IPS-NIHi7 (cell line): ENCODE measurements around the gene SH3PXD2A.
"Not testable (repeated sequence)": the region's sequence is repeated elsewhere in the genome, so short reads cannot be mapped to it uniquely, and the experiment has no call there.

ENCODE experiments used
- DNase-seq: peaks from one replicate; pipeline ENCODE4 v3.0.0; 2012; ENCODE audit warnings: mixed read lengths; ENCODE audit errors: extremely low spot score

Gene SH3PXD2A

DNA sequence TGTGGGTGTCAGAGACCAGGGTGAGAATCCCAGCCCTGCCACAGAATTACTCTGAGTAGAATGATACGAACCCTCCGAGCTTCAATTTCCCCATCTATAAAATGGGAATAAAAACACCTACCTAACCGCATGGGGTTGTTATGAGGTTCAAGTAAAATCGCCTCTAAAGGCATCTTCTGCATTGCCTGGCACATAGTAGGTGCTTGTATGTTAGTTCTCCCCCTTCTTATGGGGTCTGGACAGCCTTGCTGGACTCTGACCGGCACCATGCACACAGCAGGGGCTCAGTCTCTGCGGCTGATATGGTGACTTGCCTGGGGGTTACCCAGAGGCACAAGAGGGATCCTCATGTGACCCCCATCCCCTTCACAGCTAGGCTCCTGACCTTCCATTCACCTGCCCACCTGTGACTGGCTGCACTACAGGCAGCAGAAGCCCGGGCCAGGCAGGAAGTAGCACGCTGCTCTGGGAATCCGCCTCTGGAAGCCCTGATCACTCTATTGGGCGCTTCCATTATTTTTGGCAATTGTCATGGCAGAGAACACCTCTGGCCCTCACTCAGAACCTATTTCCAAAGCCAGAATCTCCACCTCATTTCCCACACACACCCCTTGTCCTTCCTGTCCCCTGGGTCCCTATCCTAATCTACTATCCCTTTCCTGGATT lies 6.0 kb downstream of the SH3PXD2A start:
- no peak for DNase-seq

DNA sequence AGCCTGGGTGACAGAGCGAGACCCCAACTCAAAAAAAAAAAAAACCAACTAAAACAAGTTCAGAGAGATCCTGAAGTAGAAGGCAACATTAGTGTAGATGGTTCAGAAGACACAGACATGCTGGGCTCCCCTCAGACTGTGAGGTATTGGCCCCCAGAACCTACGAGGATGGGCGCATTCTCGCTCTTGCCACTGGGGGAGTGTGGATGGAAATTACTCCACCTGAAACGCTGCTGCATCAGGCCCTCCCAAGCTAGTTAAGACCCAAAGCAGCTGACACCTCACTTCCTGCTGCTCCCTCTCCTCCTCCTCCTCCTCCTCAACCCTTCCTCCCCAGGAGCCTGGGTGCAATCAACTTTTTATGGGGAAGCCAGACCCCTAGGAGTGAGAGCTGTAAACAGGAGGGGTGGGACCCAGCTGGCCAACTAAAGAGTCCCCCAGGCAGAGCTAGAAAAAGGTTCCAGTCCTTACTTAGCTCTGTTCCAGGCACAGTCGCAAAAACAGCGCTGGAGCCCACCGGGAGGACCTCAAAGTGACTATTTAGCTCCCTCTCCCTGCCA lies 7.4 kb downstream of the SH3PXD2A start:
- DNase-seq: peak; percentile 58

DNA sequence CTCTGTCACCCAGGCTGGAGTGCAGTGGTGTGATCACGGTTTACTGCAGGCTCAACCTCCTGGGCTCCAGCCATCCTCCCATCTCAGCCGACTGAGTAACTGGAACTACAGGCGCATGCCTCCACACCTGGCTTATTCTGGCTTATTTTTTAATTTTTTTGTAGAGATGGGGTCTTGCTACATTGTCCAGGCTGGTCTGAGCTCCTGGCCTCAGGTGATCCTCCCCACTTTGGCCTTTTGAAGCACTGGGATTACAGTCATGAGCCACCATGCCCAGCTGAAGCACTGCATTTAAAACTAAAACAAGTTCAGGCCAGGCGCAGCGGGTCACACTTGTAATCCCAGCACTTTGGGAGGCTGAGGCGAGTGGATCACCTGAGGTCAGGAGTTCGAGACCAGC lies 8.0 kb downstream of the SH3PXD2A start:
- no peak for DNase-seq

- no peak for DNase-seq
Observed at GRCh38 chr10:103845972-103846371, 9.4 kb downstream of the SH3PXD2A start.

- not testable (repeated sequence) for DNase-seq
Observed at GRCh38 chr10:103845346-103845745, 10.0 kb downstream of the SH3PXD2A start.

- DNase-seq: no peak
Observed at GRCh38 chr10:103843854-103844570, 11.4 kb downstream of the SH3PXD2A start.

GRCh38 chr10:103843045-103843444 lies 12.3 kb downstream of the SH3PXD2A start:
- DNase-seq: no peak

DNA sequence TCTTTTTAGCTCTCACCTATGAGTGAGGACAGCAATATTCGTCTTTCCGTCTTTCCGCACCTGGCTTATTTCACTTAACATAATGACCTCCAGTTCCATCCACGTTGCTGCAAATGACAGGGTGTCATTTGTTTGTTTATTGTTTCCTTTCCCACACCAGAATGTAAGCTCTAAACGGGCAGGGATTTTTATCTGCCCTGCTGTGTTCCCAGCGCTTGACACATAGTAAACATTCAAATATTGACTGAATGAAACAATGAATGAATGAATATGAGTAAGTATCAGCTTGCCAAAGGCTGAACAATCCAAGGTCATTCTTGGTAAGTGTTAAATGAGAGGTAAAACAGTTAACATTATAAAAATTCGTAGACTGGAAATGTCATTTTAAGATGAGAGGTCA lies 12.8 kb downstream of the SH3PXD2A start:
- no peak for DNase-seq

DNA sequence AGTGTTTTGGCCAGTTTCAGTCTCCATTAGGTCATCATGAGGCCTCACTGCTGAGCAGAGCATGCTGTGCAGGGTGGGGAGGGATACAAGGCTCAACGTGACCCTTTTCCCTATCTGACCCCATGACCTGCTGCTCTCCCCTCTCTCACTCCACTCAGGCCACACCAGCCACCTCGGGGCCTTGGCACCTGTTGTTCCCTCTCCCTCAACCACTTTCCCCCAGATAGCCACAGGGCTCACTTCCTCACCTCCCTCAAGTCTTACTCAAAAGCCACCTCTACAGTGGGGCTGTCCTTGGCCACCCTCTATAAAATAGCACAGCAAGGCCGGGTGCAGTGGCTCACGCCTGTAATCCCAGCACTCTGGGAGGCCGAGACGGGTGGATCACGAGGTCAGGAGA lies 13.9 kb downstream of the SH3PXD2A start:
- no peak for DNase-seq

DNA sequence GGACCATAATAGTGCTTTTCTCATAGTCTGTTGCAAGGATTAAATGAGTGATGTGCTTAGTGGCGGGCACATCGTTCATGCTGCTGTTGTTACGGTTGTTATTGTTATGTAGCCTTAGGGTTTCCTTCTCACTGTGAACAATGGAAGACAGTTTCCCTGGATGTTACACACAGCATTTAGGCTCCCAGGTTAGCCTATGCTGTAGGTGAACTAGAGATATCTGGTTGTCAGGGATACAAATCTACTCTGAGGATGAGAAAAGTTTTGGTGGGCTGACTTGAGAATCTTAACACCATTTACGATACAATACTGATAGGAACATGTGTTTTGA lies 14.7 kb downstream of the SH3PXD2A start:
- no peak for DNase-seq

DNA sequence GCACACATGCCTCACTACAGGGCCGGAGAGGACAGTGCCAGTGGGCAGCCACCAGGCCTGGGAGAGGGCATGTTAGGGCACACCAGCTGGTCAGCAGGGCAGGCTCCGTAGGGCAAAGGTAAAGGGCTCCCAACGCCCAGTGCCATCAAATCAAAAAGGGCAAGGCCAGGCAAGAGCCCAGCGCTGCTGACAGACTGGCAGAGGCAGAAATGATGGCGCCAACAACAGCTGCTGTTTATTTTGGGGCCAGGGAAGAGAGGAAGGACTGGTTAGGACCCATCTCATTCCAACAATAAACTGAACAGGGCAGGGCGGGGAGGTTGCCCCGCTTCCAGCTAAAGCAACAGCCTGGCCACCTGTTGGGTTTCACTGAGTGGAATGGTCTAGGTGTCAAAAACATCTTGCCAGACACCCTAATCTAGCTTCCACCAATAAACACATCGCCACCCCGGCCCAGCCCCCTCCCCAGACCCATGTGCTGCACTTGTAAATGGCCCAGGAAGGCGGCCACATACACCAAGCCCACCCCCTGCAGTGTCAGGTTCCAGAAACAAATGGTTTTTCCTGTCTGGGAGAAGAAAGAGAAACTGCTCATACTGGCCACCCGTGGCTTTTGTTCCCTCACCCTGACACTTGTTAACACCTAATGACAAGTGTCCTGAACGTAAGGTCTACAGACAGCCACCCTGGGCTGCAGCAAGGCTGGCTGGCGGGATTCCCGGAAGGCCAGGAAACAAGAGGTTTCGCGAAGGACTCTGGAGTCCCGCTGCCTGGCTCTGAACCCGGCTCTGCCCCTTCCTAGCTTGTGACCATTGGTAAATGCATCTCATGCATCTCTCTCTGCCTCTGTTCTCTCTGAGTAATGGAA lies 15.3 kb downstream of the SH3PXD2A start:
- peak; percentile 58 for DNase-seq

GRCh38 chr10:103839519-103839871 lies 15.9 kb downstream of the SH3PXD2A start:
- no peak for DNase-seq

GRCh38 chr10:103838862-103839518 lies 16.4 kb downstream of the SH3PXD2A start:
- no peak for DNase-seq

DNA sequence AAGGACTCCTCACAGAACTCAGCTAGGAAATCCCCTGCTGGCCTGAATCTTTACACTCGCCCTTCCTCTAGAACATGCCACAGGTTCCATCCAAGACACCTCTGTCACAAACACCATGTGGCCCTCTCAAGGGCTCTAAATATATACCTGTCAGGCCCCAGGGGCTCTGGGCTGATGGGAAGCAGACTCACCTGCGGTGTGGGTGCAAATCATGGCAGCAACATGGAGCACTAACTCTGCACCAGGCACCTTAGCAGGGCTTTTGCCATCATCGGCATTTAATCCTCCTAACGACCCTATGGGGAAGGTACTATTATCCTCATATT lies 17.3 kb downstream of the SH3PXD2A start:
- no peak for DNase-seq

DNA sequence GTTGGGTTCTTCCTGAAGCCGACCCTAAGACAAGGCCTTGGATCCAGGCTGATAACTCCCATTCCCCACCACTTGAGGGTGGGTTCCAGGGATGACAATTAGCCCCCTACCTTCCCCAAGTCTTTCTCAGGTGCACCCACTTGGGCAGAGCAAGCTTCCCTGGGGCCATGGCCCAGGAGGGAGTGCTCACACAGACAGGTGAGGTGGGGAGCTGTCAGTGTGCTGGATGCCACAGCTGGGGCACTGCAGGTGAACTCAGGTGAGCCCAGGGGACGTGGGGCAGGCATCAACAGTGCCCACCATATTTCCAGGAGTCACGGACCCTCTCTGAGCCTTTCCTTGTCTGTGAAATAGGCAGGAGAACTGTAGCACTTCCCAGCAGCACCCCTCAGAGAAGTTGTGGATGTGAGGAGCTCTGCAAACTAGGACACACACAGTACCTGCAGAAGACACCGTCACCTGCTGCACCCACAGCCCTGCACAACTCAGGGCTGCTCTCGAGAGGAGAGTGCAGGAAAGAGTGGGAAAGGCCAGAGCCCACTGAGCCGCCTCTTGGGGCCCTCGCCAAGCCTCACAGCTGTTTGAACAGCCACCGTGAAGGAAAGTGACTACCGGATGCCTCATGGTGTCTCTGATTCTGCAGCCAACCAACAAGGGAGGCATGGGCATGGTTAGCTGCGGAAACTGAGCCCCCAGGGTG lies 17.9 kb downstream of the SH3PXD2A start:
- no peak for DNase-seq

DNA sequence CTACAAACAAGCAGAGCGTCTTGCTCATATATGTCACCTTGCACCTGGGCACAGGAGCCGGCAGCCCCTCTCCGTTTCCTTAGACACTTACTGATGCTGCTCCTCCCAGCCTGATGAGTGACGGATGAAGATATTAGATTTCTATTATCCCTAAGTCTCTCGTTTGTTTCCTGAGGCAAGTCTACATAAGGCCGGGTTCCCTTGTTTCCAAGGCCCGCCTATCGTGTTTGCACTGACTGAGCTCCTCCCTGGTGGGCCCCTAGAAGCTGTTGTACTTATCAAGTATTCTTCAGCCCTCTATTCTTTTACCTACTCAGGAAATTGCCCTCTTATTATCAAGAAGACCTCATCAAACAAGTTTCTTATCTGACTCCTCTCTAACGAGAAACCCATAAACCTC lies 18.5 kb downstream of the SH3PXD2A start:
- no peak for DNase-seq

- DNase-seq: no peak
Observed at GRCh38 chr10:103836273-103836672, 19.1 kb downstream of the SH3PXD2A start.

- no peak for DNase-seq
Observed at GRCh38 chr10:103835096-103836050, 20.0 kb downstream of the SH3PXD2A start.

GRCh38 chr10:103834436-103835095 lies 20.8 kb downstream of the SH3PXD2A start:
- DNase-seq: no peak
